Ramos (cell line): ENCODE data around the gene MYD88.
"Not testable (repeated sequence)": the region's sequence is repeated elsewhere in the genome, so short reads cannot be mapped to it uniquely, and the experiment has no call there.

ENCODE experiments used
- in situ Hi-C: fragments of 300-500 bp; cut with MboI; formaldehyde crosslinking; loops from one replicate; pipeline ENCODE4 v1.14.3; 2022; ENCODE audit warnings: low sequenced_read_pairs; ENCODE audit not compliant: unreplicated experiment

MYD88 gene

DNA sequence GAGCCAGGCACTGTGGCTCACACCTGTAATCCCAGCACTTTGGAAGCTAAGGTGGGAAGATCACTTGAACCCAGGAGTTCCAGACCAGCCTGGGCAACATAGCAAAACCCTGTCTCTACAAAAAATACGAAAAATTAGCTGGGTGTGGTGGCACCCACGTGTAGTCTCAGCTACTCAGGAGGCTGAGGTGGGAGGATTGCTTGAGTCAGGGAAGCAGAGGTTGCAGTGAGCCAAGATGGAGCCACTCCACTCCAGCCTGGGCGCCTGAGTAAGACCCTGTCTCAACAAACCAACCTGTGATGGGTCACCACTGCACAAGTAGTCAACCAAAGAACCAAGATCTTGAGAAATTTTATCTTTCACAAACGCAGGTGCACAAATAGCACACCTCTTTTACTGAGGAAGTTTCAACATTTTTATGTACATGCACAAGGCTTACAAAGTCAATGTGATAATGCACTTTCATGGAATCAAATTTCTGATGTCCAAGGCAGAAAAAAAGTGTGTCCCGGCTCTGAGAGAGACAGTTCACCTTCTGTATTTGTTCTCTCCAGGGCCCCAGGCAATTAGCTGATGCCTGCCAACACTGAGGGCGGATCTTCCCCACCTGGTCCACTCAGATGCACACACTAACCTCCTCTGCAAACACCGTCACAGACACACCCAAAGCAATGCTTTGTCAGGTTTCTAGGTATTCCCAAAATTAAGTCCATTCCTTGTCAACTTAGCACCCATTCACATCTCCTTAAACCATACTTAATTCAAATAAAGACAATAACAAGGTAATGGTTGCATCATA is 13.9 kb upstream of the MYD88 start:
- in situ Hi-C loops, result no loop called here

DNA sequence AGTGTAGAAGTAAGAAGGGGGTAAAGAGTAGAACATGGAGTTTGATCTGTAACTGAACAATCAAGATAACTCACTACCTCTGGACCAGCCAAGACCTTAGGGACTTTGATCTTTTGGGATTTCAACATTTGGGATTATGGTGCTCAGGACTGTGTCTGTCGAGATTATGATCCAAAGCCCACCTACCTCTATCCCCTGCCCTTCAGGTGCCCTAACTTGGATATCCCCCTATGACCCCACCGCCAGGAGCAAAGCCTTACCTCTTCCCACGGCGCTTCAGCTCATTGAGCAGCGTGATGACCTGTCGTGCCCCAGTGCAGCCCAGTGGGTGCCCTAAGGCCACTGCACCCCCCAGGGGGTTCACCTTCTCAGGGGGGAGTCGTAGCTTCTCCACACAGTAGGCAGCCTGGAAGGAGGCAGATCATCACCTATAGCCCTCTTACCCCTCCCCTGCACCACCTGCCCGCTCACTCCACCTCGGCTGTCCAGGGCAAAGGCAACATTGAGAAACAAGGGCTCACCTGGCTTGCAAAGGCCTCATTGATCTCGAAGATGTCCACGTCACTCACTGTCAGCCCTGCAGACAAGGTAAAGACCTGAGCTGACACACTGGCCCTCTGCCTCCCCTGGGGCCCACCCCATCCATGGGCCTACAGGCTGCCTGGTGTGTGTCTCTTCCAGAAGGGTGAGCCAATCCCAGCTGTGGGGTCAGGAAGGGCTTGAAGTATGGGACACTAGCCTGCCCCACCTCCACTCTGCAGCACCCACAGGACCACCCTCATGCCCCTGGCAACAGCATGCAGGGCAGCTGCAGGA is 12.9 kb upstream of the MYD88 start:
- in situ Hi-C loops, result no loop called here

- in situ Hi-C loops, result no loop called here
Observed at GRCh38 chr3:38126121-38126892, 12.2 kb upstream of the MYD88 start.

DNA sequence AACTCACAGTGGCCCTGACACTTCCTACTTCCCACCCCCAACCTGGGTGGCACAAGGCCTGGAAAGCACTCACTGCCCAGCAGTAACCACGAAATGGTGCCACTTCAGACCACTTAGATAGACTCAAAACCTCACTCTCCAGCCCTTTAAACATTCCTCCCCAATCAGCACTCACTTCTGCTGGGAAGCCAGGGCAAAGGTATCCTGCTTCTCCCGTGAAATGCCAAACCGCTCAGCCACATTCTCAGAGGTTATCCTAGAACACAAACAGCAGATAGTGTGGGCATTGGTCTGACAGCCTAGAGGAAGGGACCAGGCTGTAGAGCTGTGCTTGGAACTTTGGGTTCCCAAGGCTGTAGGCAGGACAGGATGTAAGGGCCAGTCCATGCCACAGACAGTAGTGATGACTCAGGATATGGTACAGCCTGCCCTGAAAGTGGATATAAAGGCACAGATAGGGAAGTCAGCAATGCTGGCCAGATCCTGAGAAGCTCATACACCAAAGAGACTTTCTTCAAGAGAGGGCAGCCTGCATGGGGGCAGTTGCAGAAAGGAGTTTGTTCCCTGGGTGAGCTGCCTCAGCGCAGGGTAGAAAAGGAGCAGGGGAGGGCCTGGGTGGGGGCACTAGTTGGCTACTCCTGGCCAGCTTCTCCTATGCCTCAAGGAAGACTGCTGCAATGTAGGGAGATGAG is 10.7 kb upstream of the MYD88 start:
- in situ Hi-C loops, result no loop called here

DNA sequence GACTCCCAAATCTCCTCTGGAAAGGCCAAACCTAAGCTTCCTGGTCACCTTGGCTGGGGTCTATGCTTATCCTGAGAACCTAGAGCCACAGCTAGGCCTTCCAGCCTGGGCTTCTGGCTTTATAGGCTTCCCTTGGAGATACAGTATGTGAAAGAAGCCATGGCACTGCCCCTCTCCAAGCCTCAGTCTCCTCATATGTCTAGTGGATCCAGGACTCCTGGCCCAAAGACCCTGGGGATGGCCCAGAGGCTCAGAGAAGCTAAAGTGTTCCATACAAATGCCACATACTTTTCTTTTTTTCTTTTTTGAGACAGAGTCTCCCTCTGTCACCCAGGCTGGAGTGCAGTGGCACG is 10.2 kb upstream of the MYD88 start:
- in situ Hi-C loops, result no loop called here

DNA sequence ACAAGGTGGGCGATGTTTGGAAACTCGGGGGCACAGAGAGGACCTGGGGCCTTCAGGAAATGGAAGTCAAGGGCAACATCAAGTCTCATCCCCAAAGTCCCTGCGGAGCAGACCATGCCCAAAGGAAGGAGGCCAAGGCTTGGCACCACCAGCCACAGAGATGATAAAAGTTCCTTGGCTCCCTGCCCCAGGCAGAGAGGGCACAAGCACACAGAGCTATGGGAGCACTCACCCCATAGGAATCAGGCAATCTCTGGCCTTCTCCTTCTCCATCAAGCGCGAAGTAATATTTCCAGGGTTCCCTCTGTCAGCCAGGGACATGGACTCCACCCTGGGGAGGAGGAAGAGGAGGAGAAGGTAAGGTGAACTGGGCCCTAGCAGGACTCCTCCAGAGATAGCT is 9.4 kb upstream of the MYD88 start:
- in situ Hi-C loops, result no loop called here

DNA sequence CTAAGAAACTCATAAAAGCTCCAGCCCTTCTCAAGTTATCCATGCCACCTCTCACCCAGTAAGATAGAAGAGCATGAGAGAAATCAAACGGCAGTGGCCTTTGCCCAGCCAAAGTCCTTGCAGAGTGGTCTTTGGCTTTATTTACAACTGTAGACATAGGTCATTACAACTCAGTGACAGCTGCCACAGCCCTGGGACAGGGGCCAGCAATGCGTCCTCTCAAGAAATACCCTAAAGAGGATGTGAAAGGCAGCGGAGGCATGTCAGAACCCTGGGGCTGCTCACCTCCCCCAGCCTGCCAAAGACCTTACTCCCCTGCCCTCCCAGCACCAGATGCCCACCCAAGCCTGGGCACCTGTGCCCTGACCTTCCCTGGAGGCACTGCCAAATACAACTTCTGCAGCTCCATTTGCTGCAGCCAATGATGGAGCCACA is 7.8 kb upstream of the MYD88 start:
- in situ Hi-C loops, result no loop called here

GRCh38 chr3:38131621-38132369 is 6.7 kb upstream of the MYD88 start:
- in situ Hi-C loops, result no loop called here

DNA sequence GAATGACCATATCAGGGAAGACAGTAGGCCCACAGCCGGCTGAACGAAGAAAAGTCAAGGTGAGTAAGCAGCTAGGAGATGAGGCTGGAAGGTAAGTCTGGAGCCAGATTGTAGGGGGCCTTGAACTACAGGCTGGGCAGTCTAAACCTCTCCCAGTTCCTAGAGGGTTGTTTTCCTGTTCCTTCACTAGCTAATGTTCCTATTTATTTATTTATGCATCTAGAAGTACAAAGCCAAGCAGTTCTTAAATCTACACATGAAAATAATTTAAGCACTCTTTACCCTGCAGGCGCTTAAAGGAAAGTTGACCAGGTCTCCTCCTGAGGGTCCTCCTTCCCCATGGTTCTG is 5.3 kb upstream of the MYD88 start:
- in situ Hi-C loops, result no loop called here

DNA sequence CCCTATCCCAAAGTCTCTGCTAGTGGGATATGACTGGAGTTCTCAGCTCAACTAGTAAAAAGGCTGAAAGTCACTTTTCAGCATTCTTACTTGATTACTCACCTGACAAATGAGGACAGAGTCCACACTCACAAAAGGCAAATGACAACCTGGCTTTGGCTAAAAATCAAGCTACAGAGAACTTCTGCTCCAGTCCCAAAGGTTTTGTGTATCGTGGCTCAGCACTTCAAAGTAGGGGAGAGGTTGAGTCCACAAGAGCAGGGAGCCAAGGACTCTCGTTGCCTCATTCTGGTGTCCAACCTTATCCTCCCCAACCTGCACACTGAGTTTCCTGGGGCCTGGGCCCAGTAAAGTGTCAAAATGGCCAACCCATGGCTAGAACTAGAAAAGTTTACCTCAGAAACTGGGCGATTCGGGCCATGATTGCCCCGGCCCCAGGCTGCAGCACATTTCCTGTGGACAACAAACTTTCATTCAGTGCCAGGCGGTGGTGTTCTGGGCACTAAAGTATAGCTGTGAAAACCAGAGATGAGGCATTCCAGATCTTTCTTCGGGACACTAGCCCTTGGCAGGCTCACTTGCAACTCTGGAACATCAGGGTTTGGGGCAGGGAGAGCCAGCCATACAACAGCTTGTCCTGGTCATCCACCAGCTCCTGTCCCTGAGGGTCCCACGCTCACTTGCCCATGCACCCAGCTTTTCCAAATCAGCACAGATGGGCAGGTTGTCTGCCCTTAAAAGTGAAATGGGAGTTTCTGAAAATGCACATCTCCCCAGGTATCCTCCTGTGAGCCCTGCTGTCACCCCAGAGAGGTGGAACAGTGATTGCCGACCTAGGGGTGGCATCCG is 4.7 kb upstream of the MYD88 start:
- in situ Hi-C loops, result no loop called here

DNA sequence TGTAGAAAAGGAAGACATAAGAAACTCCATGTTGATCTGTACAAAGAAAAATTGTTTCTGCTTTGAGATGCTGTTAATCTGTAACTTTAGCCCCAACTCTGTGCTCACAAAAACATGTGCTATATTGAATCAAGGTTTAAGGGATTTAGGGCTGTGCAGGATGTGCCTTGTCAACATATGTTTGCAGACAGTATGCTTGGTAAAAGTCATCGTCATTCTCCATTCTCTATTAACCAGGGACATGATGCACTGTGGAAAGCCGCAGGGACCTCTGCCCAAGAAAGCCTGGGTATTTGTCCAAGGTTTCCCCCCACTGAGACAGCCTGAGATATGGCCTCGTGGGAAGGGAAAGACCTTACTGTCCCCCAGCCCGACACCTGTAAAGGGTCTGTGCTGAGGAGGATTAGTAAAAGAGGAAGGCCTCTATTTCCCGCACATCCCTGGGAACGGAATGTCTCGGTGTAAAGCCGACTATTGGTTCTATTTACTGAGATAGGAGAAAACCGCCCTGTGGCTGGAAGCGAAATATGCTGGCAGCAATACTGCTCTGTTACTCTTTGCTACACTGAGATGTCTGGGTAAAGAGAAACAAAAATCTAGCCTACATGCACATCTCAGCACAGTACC is 3.8 kb upstream of the MYD88 start:
- in situ Hi-C loops, result not testable (repeated sequence)

- in situ Hi-C loops, result not testable (repeated sequence)
Observed at GRCh38 chr3:38135621-38136277, 2.7 kb upstream of the MYD88 start.

DNA sequence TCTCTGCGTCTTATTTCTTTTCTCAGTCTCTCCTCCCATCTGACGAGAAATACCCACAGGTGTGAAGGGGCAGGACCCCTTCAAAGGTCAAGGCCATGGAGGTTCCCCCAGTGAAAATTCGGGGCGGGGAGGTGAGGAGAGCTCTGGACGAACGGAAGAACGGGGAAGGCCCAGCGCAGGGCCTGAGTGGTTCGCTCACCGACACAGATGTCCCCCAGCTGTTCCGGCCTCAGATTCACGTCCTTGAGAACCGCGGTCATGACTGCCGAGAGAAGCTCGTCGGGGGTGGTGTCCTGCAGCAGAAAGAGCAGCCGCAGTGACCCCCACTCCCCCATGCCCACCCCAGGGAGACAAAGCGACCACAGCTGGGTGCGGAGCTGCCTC is 2.1 kb upstream of the MYD88 start:
- in situ Hi-C loops, result no loop called here

DNA sequence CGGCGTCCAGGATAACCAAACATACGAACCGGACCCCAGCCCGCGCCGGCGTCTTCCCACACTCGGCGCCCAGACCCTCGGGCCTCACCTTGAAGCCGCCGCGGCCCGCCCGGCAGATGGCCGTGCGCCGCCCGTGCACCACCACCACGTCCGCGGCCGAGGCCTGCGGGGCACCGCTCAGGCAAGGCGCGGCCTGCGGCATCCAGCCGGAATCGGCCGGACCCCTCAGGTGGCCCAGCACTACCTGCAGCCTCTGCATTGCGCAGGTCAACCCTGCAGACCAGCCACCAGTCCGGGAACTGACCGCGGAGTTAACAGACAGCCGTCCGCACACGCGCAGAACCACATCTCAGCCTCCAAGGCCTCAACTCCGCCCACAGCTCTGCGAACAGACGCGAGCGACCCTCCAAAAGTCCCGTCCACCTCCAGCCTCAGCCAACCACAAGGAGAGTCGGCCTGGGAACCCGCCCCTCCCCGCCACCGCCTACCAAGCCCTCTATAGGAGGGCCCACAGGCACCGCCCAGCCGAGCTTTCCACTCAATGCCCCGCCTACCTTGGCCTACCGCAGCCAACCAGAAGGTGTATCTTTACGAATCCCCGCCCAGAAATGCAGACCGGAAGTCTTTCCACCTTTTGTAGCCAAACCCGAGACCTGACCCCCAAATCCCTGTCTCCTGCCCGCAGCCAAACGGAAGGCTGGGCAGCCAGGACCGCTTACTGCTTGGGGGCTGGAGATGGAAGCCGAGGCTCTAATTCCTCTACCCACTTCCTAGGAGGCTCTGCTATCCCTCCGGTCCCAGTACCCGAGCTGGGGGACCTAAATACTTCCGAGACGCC is 1.5 kb upstream of the MYD88 start, which contains the start of gene ACAA1:
ACAA1 (minus strand) TSS at position 351 of the 838 bp plus-strand sequence; CDS start at position 259, 92 bp downstream.
- in situ Hi-C loops, result no loop called here

GRCh38 chr3:38137615-38138348 is 679 bp upstream of the MYD88 start:
- in situ Hi-C loops, result no loop called here

DNA sequence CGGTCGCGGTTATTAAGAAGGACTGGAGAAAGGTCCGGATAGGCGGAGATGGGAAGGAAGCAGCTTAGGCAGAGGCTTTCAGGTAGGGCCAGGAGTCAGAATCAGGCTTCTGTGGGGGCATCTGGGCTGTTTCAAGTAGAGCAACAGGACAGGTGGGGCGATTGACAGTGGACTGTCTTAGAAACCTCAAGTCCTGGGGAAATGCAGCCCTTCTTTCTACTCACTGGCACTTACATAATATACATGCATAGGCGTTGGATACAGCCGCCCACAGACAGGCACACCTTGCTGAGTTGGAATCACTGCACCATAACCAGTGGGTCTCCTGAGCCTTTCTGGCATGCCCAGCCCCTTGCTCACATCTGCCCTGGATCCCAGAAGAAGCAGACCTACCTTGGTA is 730 bp downstream of the MYD88 start:
- in situ Hi-C loops, result no loop called here
